Neural progenitor cell (in vitro differentiated cells): ENCODE data around the gene POFUT2. TPM values are rescaled to one million over a fixed set of nuclear protein-coding genes. Genes with fewer than 3 reads are reported as not detected.
A peak's percentile ranks its signal among the peaks of the same experiment; 100 is the strongest.

Experiments
- DNase-seq: peaks from one replicate; pipeline ENCODE4 v3.0.0-alpha.2; 2016; ENCODE audit warnings: low spot score
- H2AFZ ChIP-seq: fragments of 200-600 bp; sonication (generic); replicated peaks from 2 replicates; pipeline ENCODE4 v1.6.1; 2016; ENCODE audit warnings: antibody characterized with exemption
- H3F3A ChIP-seq: fragments of 200-600 bp; sonication (generic); 2 replicates; pipeline ENCODE4 v1.6.1; 2016; ENCODE audit warnings: antibody characterized with exemption, low read depth
- H3K27ac ChIP-seq: fragments of 200-600 bp; sonication (generic); 2 replicates; pipeline ENCODE4 v1.5.1; 2016; ENCODE audit warnings: mild to moderate bottlenecking
- H3K27me3 ChIP-seq: fragments of 200-600 bp; sonication (generic); 2 replicates; pipeline ENCODE4 v1.6.1; 2016; ENCODE audit warnings: mild to moderate bottlenecking, moderate library complexity
- H3K36me3 ChIP-seq: fragments of 200-600 bp; sonication (generic); 2 replicates; pipeline ENCODE4 v1.5.1; 2016
- H3K4me1 ChIP-seq: fragments of 200-600 bp; sonication (generic); 2 replicates; pipeline ENCODE4 v1.6.1; 2016; ENCODE audit warnings: mixed run types
- H3K4me2 ChIP-seq: fragments of 200-600 bp; sonication (generic); 2 replicates; pipeline ENCODE4 v1.6.1; 2016
- H3K4me3 ChIP-seq: fragments of 200-600 bp; sonication (generic); 2 replicates; pipeline ENCODE4 v1.5.1; 2016
- H3K79me2 ChIP-seq: fragments of 200-600 bp; sonication (generic); 2 replicates; pipeline ENCODE4 v1.6.1; 2016; ENCODE audit warnings: low read depth
- H3K9ac ChIP-seq: fragments of 200-600 bp; sonication (generic); 2 replicates; pipeline ENCODE4 v1.6.1; 2016
- H3K9me3 ChIP-seq: fragments of 200-600 bp; sonication (generic); 2 replicates; pipeline ENCODE4 v1.5.1; 2016; ENCODE audit warnings: low read depth
- H4K20me1 ChIP-seq: fragments of 200-600 bp; sonication (generic); 2 replicates; pipeline ENCODE4 v1.6.1; 2016; ENCODE audit warnings: low read depth
- H3K27ac Mint-ChIP-seq: 3 replicates; pipeline ENCODE4 v1.8.0; 2021; ENCODE audit warnings: mixed read lengths
- H3K27me3 Mint-ChIP-seq: 2 replicates; pipeline ENCODE4 v1.8.0; 2022; ENCODE audit warnings: low read depth, mild to moderate bottlenecking, inconsistent platforms, moderate library complexity, mixed read lengths; ENCODE audit not compliant: insufficient read depth
- H3K36me3 Mint-ChIP-seq: 3 replicates; pipeline ENCODE4 v1.8.0; 2021; ENCODE audit warnings: mixed read lengths
- H3K4me1 Mint-ChIP-seq: 3 replicates; pipeline ENCODE4 v1.8.0; 2021; ENCODE audit warnings: mixed read lengths
- H3K4me3 Mint-ChIP-seq: 3 replicates; pipeline ENCODE4 v1.8.0; 2021; ENCODE audit warnings: mild to moderate bottlenecking, moderate library complexity, mixed read lengths
- H3K9me3 Mint-ChIP-seq: 3 replicates; pipeline ENCODE4 v1.8.0; 2020; ENCODE audit warnings: mixed read lengths
- EZH2 ChIP-seq: fragments of 200-600 bp; sonication (generic); IDR thresholded peaks from 2 replicates; pipeline ENCODE4 v1.6.1; 2017; ENCODE audit warnings: antibody characterized with exemption, mild to moderate bottlenecking, moderate library complexity
- EZH2phosphoT487 ChIP-seq: fragments of 200-600 bp; sonication (generic); IDR thresholded peaks from 2 replicates; pipeline ENCODE4 v1.6.1; 2017; ENCODE audit warnings: antibody characterized with exemption
- total RNA-seq: library from RNA; depleted of rRNA; stranded (reverse); fragments of >200 nt; gene quantifications from 2 replicates; pipeline ENCODE4 v1.2.3, GENCODE V29; 2015; ENCODE audit warnings: low replicate concordance
- TF ChIP-seq, protein P1 (sequence below): fragments of 200-600 bp; sonication (generic); IDR thresholded peaks from 2 replicates; pipeline ENCODE4 v1.5.1; 2017; ENCODE audit warnings: antibody characterized with exemption, mild to moderate bottlenecking

POFUT2 gene
- total RNA-seq, 1 donor from 2014 or later, result 28.5 TPM

DNA sequence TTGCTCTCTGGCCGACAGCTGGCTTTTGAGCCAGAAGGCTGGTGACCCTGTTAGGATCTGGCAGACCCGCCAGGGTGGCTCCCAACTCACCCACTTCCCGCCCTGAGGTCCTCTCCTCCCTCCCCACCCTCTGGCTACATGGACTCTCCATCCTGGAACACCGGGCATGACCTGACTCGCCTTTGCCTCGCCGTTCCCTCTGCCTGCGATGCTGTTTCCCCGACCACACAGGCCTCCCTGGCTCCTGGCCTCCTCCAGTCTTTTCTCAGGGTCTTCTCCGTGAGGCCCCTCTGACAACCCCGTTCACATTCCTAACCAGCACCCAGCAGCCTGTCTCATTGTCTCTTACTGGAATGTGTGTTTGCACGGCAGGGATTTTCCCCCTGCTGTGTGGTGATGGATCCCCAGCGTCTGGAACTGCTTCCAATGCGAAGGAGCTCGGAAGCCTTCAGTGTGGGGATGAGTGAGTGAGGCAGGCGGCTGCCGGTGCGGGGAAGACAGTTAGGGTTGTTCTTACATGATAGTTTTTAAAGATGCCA is 46.0 kb upstream of the POFUT2 start:
- peak overlapping the region; percentile 46 for H2AFZ ChIP-seq
- peak overlapping the region; percentile 5 for H3K4me3 Mint-ChIP-seq

DNA sequence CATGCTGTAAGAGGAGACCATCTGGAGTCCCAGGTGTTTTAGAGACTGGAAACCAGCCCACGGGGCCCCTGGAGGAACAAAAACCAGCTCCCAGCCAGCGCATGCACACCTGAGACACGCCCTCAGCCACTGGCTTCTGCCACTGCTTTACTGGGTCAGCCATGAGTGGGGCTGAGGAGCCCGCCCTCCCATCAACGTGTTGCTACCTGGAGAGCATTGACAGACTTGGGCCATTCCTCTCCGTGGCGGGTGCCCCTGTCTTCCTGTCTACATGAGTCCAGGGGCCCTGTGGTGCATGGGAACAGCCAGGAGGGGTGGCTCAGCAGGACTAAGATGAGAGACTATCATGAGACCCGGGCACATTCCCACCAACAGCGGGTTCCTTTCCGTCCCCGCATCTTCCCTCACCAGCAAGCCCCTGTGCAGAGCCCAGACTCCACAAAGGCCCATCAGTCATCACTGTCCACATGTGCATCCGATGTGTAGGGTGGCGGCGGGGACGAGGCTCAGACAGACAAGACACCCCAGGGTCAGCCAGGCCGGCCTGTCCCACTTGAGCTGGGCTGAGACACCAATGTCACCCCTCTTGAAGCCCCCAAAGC is 45.4 kb upstream of the POFUT2 start:
- H3K79me2 ChIP-seq, result no peaks in the 10 kb centered on the region
- no peak overlapping the region for H3K27ac Mint-ChIP-seq
- peaks cover 13% of the 10 kb centered on the region for H3K27me3 Mint-ChIP-seq
- H3K4me1 Mint-ChIP-seq, result peaks cover 48% of the 10 kb centered on the region
- no peak overlapping the region for H3K4me2 ChIP-seq
- no peaks in the 10 kb centered on the region for H3K36me3 Mint-ChIP-seq
- peak overlapping the region; percentile 46 for H2AFZ ChIP-seq
- no peak overlapping the region for H3K27ac ChIP-seq
- H3K27me3 ChIP-seq, result no peaks in the 10 kb centered on the region
- no peaks in the 10 kb centered on the region for H4K20me1 ChIP-seq
- TF ChIP-seq EZH2phosphoT487 (no peak), EZH2 (no peak)
- TF ChIP-seq, protein P1, sequence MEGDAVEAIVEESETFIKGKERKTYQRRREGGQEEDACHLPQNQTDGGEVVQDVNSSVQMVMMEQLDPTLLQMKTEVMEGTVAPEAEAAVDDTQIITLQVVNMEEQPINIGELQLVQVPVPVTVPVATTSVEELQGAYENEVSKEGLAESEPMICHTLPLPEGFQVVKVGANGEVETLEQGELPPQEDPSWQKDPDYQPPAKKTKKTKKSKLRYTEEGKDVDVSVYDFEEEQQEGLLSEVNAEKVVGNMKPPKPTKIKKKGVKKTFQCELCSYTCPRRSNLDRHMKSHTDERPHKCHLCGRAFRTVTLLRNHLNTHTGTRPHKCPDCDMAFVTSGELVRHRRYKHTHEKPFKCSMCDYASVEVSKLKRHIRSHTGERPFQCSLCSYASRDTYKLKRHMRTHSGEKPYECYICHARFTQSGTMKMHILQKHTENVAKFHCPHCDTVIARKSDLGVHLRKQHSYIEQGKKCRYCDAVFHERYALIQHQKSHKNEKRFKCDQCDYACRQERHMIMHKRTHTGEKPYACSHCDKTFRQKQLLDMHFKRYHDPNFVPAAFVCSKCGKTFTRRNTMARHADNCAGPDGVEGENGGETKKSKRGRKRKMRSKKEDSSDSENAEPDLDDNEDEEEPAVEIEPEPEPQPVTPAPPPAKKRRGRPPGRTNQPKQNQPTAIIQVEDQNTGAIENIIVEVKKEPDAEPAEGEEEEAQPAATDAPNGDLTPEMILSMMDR, result no peak
- no peak overlapping the region for H3K4me3 Mint-ChIP-seq
- H3K9ac ChIP-seq, result no peak overlapping the region
- no peaks in the 10 kb centered on the region for H3K9me3 ChIP-seq
- no peak for DNase-seq
- no peak overlapping the region for H3K4me3 ChIP-seq
- peaks cover 3% of the 10 kb centered on the region for H3F3A ChIP-seq
- H3K9me3 Mint-ChIP-seq, result no peaks in the 10 kb centered on the region
- peaks cover 35% of the 10 kb centered on the region for H3K4me1 ChIP-seq
- no peaks in the 10 kb centered on the region for H3K36me3 ChIP-seq

More for the DNA sequence above, 46.0 kb upstream of the POFUT2 start:
- no peaks in the 10 kb centered on the region for H3K27me3 ChIP-seq
- H3K9me3 ChIP-seq, result no peaks in the 10 kb centered on the region
- no peak overlapping the region for H3K4me2 ChIP-seq
- H3K27ac Mint-ChIP-seq, result peak overlapping the region; percentile 35
- no peaks in the 10 kb centered on the region for H4K20me1 ChIP-seq
- no peak for DNase-seq
- TF ChIP-seq EZH2 (no peak), EZH2phosphoT487 (no peak)
- no peak overlapping the region for H3K4me3 ChIP-seq
- H3K9ac ChIP-seq, result no peak overlapping the region
- H3K79me2 ChIP-seq, result no peaks in the 10 kb centered on the region
- no peaks in the 10 kb centered on the region for H3K9me3 Mint-ChIP-seq
- H3K4me1 ChIP-seq, result peaks cover 35% of the 10 kb centered on the region
- peaks cover 48% of the 10 kb centered on the region for H3K4me1 Mint-ChIP-seq
- H3K36me3 Mint-ChIP-seq, result no peaks in the 10 kb centered on the region
- H3F3A ChIP-seq, result peaks cover 3% of the 10 kb centered on the region
- H3K27ac ChIP-seq, result no peak overlapping the region
- H3K36me3 ChIP-seq, result no peaks in the 10 kb centered on the region
- H3K27me3 Mint-ChIP-seq, result peaks cover 13% of the 10 kb centered on the region

DNA sequence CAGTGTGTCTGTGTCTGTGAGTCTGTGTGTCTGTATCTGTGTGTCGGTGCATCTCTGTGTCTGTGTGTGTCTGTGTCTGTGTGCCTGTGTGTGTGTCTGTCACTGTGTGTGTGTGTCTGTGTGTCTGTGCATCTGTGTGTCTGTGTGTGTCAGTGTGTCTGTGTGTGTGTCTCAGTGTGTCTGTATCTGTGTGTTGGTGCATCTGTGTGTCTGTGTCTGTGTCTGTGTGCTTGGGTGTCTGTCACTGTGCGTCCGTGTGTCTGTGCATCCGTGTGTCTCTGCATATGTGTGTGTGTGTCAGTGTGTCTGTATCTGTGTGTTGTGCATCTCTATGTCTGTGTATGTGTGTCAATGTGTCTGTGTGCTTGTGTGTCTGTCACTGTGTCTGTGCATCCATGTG is 44.7 kb upstream of the POFUT2 start:
- Histone ChIP-seq H3K36me3 (no peaks in the 10 kb centered on the region), H4K20me1 (no peaks in the 10 kb centered on the region), H2AFZ (no peak overlapping the region), H3F3A (peaks cover 3% of the 10 kb centered on the region), H3K4me1 (peaks cover 35% of the 10 kb centered on the region), H3K9ac (no peak overlapping the region), H3K27ac (no peak overlapping the region), H3K79me2 (no peaks in the 10 kb centered on the region), H3K27me3 (no peaks in the 10 kb centered on the region), H3K9me3 (no peaks in the 10 kb centered on the region), H3K4me2 (no peak overlapping the region), H3K4me3 (no peak overlapping the region)
- peaks cover 48% of the 10 kb centered on the region for H3K4me1 Mint-ChIP-seq
- no peaks in the 10 kb centered on the region for H3K9me3 Mint-ChIP-seq
- no peak for TF ChIP-seq EZH2
- TF ChIP-seq EZH2phosphoT487, result no peak
- TF ChIP-seq, protein P1, result no peak
- H3K27ac Mint-ChIP-seq, result peak overlapping the region; percentile 5
- peak overlapping the region; percentile 52 for H3K4me3 Mint-ChIP-seq
- H3K27me3 Mint-ChIP-seq, result peaks cover 11% of the 10 kb centered on the region
- no peak for DNase-seq
- no peaks in the 10 kb centered on the region for H3K36me3 Mint-ChIP-seq

DNA sequence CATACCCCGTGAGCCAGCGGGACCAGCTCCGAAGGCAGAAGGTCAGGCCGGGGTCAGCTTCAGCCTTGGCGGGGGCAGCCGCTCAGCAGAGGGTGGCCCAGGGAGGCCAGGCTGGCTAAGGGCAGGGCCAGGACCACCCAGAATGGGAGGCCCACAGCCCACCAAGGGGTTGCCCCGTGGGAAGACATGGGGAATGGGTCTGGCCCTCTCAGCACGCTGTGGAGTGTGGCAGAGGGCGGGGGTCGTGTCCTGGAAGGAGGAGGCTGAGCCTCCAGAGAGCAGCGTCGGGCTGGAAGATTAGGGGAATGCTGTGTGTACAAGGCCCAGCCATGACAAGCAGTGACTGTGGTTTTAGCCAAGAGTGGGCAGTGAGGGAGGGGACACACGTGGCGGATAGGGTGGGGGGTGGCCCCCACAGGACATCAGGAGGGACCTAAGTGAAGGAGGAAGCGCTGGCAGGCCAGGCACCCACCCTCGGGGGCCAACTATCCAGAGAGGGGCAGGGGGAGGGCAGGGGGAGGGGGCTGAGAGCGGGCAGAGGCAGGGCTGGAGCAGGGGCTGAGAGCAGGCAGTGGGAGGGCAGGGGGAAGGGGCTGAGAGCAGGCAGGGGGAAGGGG is 43.9 kb upstream of the POFUT2 start:
- H3K27me3 Mint-ChIP-seq, result peaks cover 10% of the 10 kb centered on the region
- peak; percentile 58 for DNase-seq
- Histone ChIP-seq H3K36me3 (no peaks in the 10 kb centered on the region), H3K9ac (no peak overlapping the region), H3K4me2 (peak overlapping the region; percentile 23), H3K9me3 (no peaks in the 10 kb centered on the region), H3K27me3 (no peaks in the 10 kb centered on the region), H2AFZ (peak overlapping the region; percentile 43), H3K4me1 (peaks cover 31% of the 10 kb centered on the region), H3K27ac (no peak overlapping the region), H3F3A (peaks cover 3% of the 10 kb centered on the region), H3K4me3 (no peak overlapping the region), H4K20me1 (no peaks in the 10 kb centered on the region), H3K79me2 (no peaks in the 10 kb centered on the region)
- no peaks in the 10 kb centered on the region for H3K9me3 Mint-ChIP-seq
- H3K4me1 Mint-ChIP-seq, result peaks cover 47% of the 10 kb centered on the region
- peak overlapping the region; percentile 53 for H3K4me3 Mint-ChIP-seq
- peak overlapping the region; percentile 81 for H3K27ac Mint-ChIP-seq
- H3K36me3 Mint-ChIP-seq, result no peaks in the 10 kb centered on the region
- TF ChIP-seq EZH2 (no peak), EZH2phosphoT487 (no peak)
- TF ChIP-seq, protein P1, result no peak
